ENCODE data around the gene EYA2.
"Not testable (repeated sequence)": the region's sequence is repeated elsewhere in the genome, so short reads cannot be mapped to it uniquely, and the experiment has no call there.

EYA2 gene

GRCh38 chr20:46897328-46897880, 2.8 kb downstream of the EYA2 start:
- DNase-seq (ENCODE audit: low spot score), result no peak

DNA sequence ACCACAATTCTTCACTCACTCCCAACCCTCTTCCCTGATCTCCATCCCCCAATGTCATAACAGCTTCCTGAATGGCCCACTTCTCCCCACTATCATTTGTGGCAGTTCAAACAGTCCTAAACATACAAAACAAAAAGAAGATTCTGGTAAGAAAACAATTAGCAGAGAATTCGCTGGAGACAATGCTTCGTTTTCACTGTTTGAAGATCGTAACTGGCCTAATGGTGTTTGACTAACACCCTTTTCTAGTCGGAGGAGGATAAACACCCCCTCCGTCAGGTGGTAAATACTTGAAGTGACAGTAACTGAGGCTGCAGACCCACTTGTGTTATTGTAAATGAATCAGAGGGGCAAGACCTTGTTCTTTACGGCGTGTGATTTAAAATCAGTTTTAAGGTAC, 3.8 kb downstream of the EYA2 start:
- DNase-seq (ENCODE audit: low spot score), result no peak

- DNase-seq (ENCODE audit: low spot score), result no peak
Observed at GRCh38 chr20:46899621-46900020, 5.0 kb downstream of the EYA2 start.

DNA sequence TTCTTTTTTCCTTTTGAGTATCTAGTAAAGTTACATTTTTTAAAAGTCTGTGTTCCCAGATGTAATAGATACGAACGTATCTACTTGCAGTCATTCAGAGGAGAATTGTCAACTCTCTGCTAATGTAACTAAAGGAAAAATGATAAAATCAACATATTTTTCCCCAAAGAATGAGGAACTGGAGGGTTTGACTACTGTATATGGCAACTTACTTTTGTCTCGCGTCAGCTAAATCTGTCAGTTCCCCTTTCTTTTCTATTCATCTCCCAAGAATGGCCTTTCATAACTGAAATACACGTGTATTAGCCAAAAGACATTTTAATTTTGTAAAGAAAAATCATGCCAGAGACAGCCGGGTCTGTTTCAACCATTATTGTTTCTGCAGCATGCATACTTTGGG, 5.4 kb downstream of the EYA2 start:
- DNase-seq (ENCODE audit: low spot score), result no peak

DNA sequence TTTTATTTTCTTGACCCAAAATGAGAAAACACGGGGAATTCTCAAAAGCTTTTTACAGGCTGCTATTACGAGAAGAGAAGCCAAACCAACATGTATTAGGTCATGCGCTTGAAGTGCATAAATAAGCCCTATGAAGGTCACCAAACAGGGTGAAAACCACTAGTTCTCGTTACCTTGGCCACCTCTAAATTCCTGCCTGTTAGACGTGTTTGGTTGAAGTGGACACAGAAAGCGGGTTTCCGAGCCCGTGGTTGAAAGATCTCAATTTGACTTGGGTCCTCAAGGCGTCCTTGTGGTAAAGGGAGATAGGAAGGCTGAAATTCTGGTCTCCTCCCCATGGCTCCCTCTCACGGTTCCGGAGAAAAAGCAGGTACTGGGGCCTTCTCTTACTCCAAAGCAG, 6.2 kb downstream of the EYA2 start:
- no peak for DNase-seq (ENCODE audit: low spot score)

GRCh38 chr20:46901638-46902037, 7.0 kb downstream of the EYA2 start:
- DNase-seq (ENCODE audit: low spot score), result no peak

- no peak for DNase-seq (ENCODE audit: low spot score)
Observed at GRCh38 chr20:46903256-46903655, 8.6 kb downstream of the EYA2 start.

DNA sequence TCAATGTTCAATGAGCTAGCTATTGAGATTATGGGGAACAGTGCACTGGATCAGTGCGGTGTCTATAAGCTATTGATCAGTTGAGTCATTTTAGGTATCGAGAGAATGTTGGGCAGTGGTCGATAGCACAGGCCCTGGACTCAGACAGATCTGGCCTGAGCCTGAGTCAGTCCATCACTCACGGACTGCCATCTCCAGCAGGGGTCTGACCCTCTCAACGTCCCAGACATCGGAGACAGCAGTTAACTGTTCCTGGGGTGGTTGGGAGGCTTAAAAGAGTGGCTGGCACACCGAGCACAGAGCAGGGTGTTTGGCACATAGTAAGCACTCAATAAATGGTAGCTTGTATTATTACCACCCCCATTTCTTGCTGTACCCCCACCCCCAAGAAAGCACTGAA, 9.3 kb downstream of the EYA2 start:
- no peak for DNase-seq (ENCODE audit: low spot score)

GRCh38 chr20:46905364-46906125, 10.9 kb downstream of the EYA2 start:
- no peak for DNase-seq (ENCODE audit: low spot score)

DNA sequence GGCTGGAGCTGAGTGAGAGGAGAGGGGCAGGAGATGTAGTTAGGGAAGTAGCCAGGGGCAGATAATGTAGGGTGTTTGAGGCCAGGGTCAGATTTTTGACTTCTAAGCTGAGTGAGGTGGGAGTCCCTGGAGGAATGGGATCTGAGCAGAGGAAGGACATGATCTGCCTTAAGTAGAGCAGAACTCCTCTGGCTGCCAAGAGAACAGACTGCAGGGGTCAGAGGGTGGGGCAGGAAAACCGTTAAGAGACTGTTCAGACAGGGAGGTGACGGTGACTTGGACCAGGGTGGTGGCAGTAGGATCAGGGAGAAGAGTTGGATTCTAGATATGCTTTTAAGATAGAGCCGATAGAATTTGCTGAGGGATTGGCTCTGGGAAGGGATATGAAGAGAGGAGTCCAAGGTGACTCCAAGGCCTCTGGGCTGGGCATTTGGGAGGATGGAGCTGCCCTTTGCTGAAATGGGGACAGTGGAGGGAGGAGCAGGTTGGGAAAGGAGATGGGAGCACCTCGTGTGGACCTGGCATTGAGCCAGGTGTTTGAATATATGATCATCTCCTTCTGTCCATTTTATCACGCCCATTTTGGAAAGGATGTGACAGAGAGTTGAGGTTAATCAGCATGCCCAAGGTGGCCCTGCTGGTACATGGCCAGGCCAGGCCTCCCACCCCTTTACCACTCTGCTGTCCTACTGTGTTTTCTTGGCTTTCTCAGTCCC, 18.8 kb downstream of the EYA2 start:
- DNase-seq (ENCODE audit: low spot score), result no peak

DNA sequence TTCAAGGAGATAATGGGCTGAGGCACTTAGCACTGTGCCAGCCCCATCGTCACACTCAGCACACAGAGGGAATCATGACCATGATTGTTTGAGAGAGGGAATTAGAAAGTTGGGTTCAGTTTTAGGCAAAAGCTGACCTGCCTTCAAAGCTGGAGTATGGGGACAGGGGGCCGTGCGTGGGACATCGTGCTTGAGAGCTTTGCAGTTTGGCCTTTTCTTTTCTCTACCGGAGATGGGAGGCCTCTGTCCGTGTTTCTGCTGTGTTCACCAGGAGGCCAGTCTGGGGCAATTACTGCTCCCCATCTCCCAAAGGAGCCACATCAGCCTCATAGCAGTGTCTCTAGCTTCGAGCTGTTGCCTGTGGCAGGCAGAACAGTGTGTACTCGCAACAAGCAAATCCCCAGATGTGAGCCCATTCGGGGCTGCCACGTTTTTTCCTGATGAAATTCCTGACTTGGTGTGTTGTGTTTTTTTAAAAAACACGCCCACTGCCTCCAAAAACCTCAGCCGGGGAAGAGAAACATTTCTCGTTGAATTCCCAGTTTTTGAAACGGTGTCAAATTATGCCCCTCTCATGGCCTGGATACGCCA, 20.2 kb downstream of the EYA2 start:
- DNase-seq (ENCODE audit: low spot score), result no peak

GRCh38 chr20:46915575-46916257, 21.1 kb downstream of the EYA2 start:
- DNase-seq (ENCODE audit: low spot score), result no peak

DNA sequence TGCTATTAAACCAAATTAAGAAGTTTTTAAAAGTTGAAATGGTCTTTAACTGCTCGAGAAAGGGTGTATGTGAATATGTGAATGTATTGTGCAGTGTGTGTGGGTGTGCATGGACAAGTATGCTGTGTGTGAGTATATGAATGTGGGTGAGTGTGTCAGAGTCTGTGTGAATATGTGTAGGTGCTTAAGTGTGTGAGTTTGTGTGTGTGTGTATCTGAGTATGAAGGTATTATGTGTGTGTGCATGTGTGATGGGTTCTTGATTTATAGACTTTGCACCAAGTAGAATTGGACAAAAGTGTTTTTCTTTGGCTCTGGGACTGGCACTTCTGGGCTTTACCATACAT, 21.6 kb downstream of the EYA2 start:
- no peak for DNase-seq (ENCODE audit: low spot score)

- no peak for DNase-seq (ENCODE audit: low spot score)
Observed at GRCh38 chr20:46917155-46917554, 22.5 kb downstream of the EYA2 start.

- no peak for DNase-seq (ENCODE audit: low spot score)
Observed at GRCh38 chr20:46920114-46920513, 25.5 kb downstream of the EYA2 start.

DNA sequence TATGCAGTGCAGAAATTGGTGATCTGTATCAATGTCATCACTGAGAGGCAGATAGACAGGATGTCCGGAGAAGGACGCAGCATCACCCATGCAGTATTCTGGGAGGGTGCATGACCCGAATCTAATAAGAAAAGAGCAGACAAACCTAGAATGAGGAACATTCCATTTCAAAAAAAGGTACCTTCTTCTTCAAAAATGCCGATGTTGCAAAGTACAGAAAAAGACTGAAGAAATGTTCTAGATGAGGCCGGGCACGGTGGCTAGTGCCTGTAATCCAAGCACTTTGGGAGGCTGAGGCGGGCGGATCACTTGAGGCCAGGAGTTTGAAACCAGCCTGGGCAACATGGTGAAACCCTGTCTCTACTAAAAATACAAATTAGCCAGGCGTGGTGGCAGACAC, 28.2 kb downstream of the EYA2 start:
- DNase-seq (ENCODE audit: low spot score), result not testable (repeated sequence)

GRCh38 chr20:46923550-46923949, 28.9 kb downstream of the EYA2 start:
- no peak for DNase-seq (ENCODE audit: low spot score)

GRCh38 chr20:46928580-46929132, 34.0 kb downstream of the EYA2 start:
- no peak for DNase-seq (ENCODE audit: low spot score)

- DNase-seq (ENCODE audit: low spot score), result no peak
Observed at GRCh38 chr20:46929902-46930301, 35.3 kb downstream of the EYA2 start.

GRCh38 chr20:46930640-46931339, 36.1 kb downstream of the EYA2 start:
- DNase-seq (ENCODE audit: low spot score), result no peak

GRCh38 chr20:46931699-46932098, 37.1 kb downstream of the EYA2 start:
- no peak for DNase-seq (ENCODE audit: low spot score)

DNA sequence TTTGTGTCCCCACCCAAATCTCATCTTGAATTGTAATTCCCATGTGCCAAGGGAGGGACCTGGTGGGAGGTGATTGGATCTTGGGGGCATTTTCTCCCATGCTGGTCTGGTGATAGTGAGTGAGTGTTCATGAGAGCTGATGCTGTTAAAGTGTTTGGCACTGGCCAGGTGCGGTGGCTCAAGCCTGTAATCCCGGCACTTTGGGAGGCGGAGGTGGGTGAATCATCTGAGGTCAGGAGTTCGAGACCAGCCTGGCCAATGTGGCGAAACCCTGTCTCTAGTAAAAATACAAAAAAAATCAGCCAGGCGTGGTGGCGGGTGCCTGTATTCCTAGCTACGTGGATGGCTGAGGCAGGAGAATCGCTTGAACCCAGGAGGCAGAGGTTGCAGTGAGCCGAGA, 37.8 kb downstream of the EYA2 start:
- not testable (repeated sequence) for DNase-seq (ENCODE audit: low spot score)

All from RKO (cell line).